B cell (primary cell): ENCODE results near the gene DENND6A. TPM values are rescaled to one million over a fixed set of nuclear protein-coding genes. Genes with fewer than 3 reads are reported as not detected.

Source experiments
- ATAC-seq: fragments of 200-7000 bp; cut with Tn5 transposase; one replicate; pipeline ENCODE4 v1.10.0; 2021; ENCODE audit warnings: low read depth, mild to moderate bottlenecking, moderate number of reproducible peaks, moderate library complexity
- CTCF ChIA-PET: fragments of 350-600 bp; sonication (Branson Sonifier 250); formaldehyde crosslinking; loops from one replicate; lab custom pipeline; 2021; ENCODE audit warnings: antibody characterized with exemption, inconsistent platforms; lab: Charles Lee
- POLR2A ChIA-PET: fragments of 350-600 bp; sonication (Branson Sonifier 250); formaldehyde crosslinking; loops from one replicate; lab custom pipeline; 2021; ENCODE audit warnings: antibody characterized with exemption; lab: Charles Lee
- DNase-seq: peaks from one replicate; pipeline ENCODE4 v3.0.0; 2013
- H2AFZ ChIP-seq: 2 replicates; pipeline ENCODE4 v1.6.1; 2012; ENCODE audit warnings: mild to moderate bottlenecking, low read depth, low read length; ENCODE audit not compliant: insufficient read depth, poor library complexity, severe bottlenecking
- H3K27ac ChIP-seq, 2 donors: 1 replicate in 1 of 2; 2 replicates in 1 of 2; pipeline ENCODE4 v1.5.1; 2012 to 2013; ENCODE audit warnings: low read length in 2 of 2, mild to moderate bottlenecking in 2 of 2, moderate library complexity in 1 of 2
- H3K27me3 ChIP-seq, 4 experiments: fragments of 200-600 bp in 1 of 4; sonication (generic) in 1 of 4; replicated peaks in 1 of 4; 1 replicate in 2 of 4; 2 replicates in 2 of 4; pipeline versions ENCODE4 v1.6.1 to v1.7.0; 2013 to 2016; ENCODE audit warnings: low read length in 3 of 4, mild to moderate bottlenecking in 2 of 4, mixed read lengths in 1 of 4, moderate library complexity in 1 of 4; ENCODE audit not compliant: insufficient read depth in 4 of 4, control insufficient read depth in 3 of 4; ENCODE audit errors: control extremely low read depth in 1 of 4
- H3K36me3 ChIP-seq, 2 experiments: replicated peaks in 1 of 2; 1 replicate in 1 of 2; 2 replicates in 1 of 2; pipeline versions ENCODE4 v1.6.1 to v1.7.1; 2013; ENCODE audit warnings: low read length in 1 of 2; ENCODE audit not compliant: insufficient read depth in 2 of 2, control insufficient read depth in 1 of 2; ENCODE audit errors: control extremely low read depth in 1 of 2, extremely low read depth in 1 of 2
- H3K4me1 ChIP-seq, 2 donors: fragments of 200-600 bp in 1 of 2; sonication (generic) in 1 of 2; 1 replicate in 1 of 2; 2 replicates in 1 of 2; pipeline versions ENCODE4 v1.5.1 to v1.6.1; 2013 to 2017; ENCODE audit warnings: low read length in 2 of 2; ENCODE audit not compliant: control insufficient read depth in 2 of 2, insufficient read depth in 2 of 2
- H3K4me2 ChIP-seq: replicated peaks from 2 replicates; pipeline ENCODE3; 2012; ENCODE audit warnings: mild to moderate bottlenecking, low read depth, low read length; ENCODE audit not compliant: poor library complexity, severe bottlenecking
- H3K4me3 ChIP-seq, 5 experiments: fragments of 200-600 bp in 1 of 5; sonication (generic) in 1 of 5; 1 replicate in 3 of 5; 2 replicates in 2 of 5; pipeline versions ENCODE4 v1.5.1 to v1.7.0; 2011 to 2016; ENCODE audit warnings: low read length in 4 of 5, mild to moderate bottlenecking in 4 of 5, low read depth in 2 of 5, control low read depth in 1 of 5, moderate library complexity in 1 of 5; ENCODE audit not compliant: insufficient read depth in 1 of 5; ENCODE audit errors: control extremely low read depth in 1 of 5, extremely low read depth in 1 of 5
- H3K79me2 ChIP-seq: fragments of 200-600 bp; sonication (generic); one replicate; pipeline ENCODE4 v1.6.0; 2016; ENCODE audit warnings: low read length; ENCODE audit not compliant: control insufficient read depth, insufficient read depth
- H3K9ac ChIP-seq: fragments of 200-600 bp; sonication (generic); 2 replicates; pipeline ENCODE4 v1.6.1; 2017; ENCODE audit warnings: mild to moderate bottlenecking, low read length, moderate library complexity
- H3K9me3 ChIP-seq, 3 donors: one replicate each; pipeline versions ENCODE4 v1.6.1 to v1.7.1; 2013; ENCODE audit warnings: low read length in 2 of 3; ENCODE audit not compliant: control insufficient read depth in 2 of 3, insufficient read depth in 1 of 3; ENCODE audit errors: control extremely low read depth in 1 of 3
- H4K20me1 ChIP-seq: 2 replicates; pipeline ENCODE4 v1.6.0; 2012; ENCODE audit warnings: mild to moderate bottlenecking, low read length; ENCODE audit not compliant: insufficient read depth, control insufficient read depth, poor library complexity, severe bottlenecking
- H3K27ac Mint-ChIP-seq: one replicate; pipeline ENCODE4 v1.8.0; 2021; ENCODE audit warnings: mixed read lengths
- H3K27me3 Mint-ChIP-seq: one replicate; pipeline ENCODE4 v1.8.0; 2021; ENCODE audit warnings: mixed read lengths
- H3K4me1 Mint-ChIP-seq: one replicate; pipeline ENCODE4 v1.8.0; 2021; ENCODE audit warnings: mixed read lengths
- H3K4me3 Mint-ChIP-seq: one replicate; pipeline ENCODE4 v1.8.0; 2021; ENCODE audit warnings: mixed read lengths
- H3K9me3 Mint-ChIP-seq: one replicate; pipeline ENCODE4 v1.8.0; 2022; ENCODE audit warnings: mixed read lengths; ENCODE audit not compliant: insufficient read depth
- CTCF ChIP-seq: fragments of 200-600 bp; IDR thresholded peaks from one replicate; pipeline ENCODE4 v1.8.0; 2022; ENCODE audit warnings: antibody characterized with exemption, mild to moderate bottlenecking
- WGBS: methylation state at CpG from one replicate; pipeline ENCODE4 v1.1.5; 2013; ENCODE audit warnings: missing lambda C conversion rate; ENCODE audit not compliant: insufficient coverage; 5-methylcytosine and 5-hydroxymethylcytosine counted together
- intact Hi-C: fragments of 100-400 bp; cut with micrococcal nuclease; formaldehyde crosslinking; loops from one replicate; pipeline ENCODE4 v1.10.0; 2022
- polyA plus RNA-seq: library from polyadenylated mRNA; depleted of rRNA; stranded (reverse); fragments of >200 nt; gene quantifications from 2 replicates; pipeline ENCODE4 v1.2.3, GENCODE V29; 2012
- total RNA-seq, 2 donors: library from RNA; stranded (reverse); fragments of 120-200 nt in 1 of 2; gene quantifications; 1 replicate in 1 of 2; 2 replicates in 1 of 2; pipeline versions ENCODE4 v1.2.3 to v1.2.4, GENCODE V29; 2013 to 2022

The DENND6A gene
- total and polyA plus RNA-seq, 2 donors (not counting 1 experiment from before 2014, with no cell fraction given): 10.0 to 31.5 TPM

- peak overlapping the region in 1 of 2 donors; percentile 64 for H3K27ac ChIP-seq
- CTCF ChIA-PET: interaction anchor here (0.7 kb wide), 1 partner anchor 265 kb away, joined by 3 read pairs; no protein-coding TSS in a partner anchor
- 100% methylated on average over 2 of the region's 2 CpGs for whole genome bisulfite sequencing
Observed at GRCh38 chr3:57647292-57647940, 45.5 kb downstream of the DENND6A start.

More at GRCh38 chr3:57647292-57647940, 45.5 kb downstream of the DENND6A start:
- H3K79me2 ChIP-seq: peaks cover 3% of the 10 kb centered on the region
- no peak overlapping the region for H3K9ac ChIP-seq
- H3K4me2 ChIP-seq: no peak overlapping the region
- H4K20me1 ChIP-seq: no peaks in the 10 kb centered on the region
- intact Hi-C loops: no loop called here
- H3K4me1 ChIP-seq: peaks cover 3 to 5% of the 10 kb centered on the region in 2 donors
- H3K27me3 ChIP-seq: no peaks in the 10 kb centered on the region
- POLR2A ChIA-PET: no interaction called here
- peak overlapping the region; percentile 53 for H3K27ac Mint-ChIP-seq
- no peak overlapping the region for H3K4me3 Mint-ChIP-seq
- H3K4me3 ChIP-seq: no peak overlapping the region
- peaks cover 5 to 37% of the 10 kb centered on the region in 2 experiments for H3K36me3 ChIP-seq
- H3K27me3 Mint-ChIP-seq: no peaks in the 10 kb centered on the region
- TF ChIP-seq CTCF: no peak
- peaks cover 0 to 6% (median 0%) of the 10 kb centered on the region in 3 donors for H3K9me3 ChIP-seq
- DNase-seq (no peak), ATAC-seq (no peak)
- peaks cover 10% of the 10 kb centered on the region for H3K4me1 Mint-ChIP-seq
- peaks cover 15% of the 10 kb centered on the region for H3K9me3 Mint-ChIP-seq
- no peak overlapping the region for H2AFZ ChIP-seq
